ENCODE results near the gene SLU7. TPM values are rescaled to one million over a fixed set of nuclear protein-coding genes. Genes with fewer than 3 reads are reported as not detected.

The SLU7 gene
- total and polyA plus RNA-seq, 10 donors = 32.1 to 114 (median 55.7) TPM

DNA sequence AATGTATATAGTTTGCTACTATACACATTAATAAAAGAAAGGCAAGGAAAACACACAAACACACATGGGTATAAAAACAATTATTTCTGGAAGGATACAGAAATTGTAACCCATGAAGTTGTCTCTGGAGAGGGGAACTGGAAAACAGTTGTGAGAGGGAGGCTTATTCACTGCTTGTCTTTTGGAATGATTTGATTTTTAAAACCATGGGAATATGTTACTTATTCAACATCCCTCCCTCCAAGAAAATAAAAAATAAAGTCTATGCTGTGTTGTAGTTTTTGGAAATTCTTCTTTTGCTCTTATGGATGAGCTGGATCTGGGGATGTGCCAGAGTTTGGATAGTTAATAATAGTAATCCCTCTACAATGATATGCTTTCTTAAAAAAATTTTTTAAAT, 42.5 kb downstream of the SLU7 start:
- peaks cover 0 to 50% (median 0%) of the 10 kb centered on the region in 7 donors for H3K27me3 ChIP-seq (replicated peaks in 1 of 7)
- H3K27ac ChIP-seq = no peak overlapping the region
- intact Hi-C loops (cut with DNase I; ENCODE audit: low total_unique reads) = no loop called here
- DNase-seq = no peak
- no peaks in the 10 kb centered on the region for H3K4me1 ChIP-seq
- H3K9me3 ChIP-seq = no peaks in the 10 kb centered on the region
- H3K36me3 ChIP-seq = no peaks in the 10 kb centered on the region
- H3K4me3 ChIP-seq = no peak overlapping the region
- TF ChIP-seq POLR2A (IDR thresholded peaks at IDR 0.05) = no peak

DNA sequence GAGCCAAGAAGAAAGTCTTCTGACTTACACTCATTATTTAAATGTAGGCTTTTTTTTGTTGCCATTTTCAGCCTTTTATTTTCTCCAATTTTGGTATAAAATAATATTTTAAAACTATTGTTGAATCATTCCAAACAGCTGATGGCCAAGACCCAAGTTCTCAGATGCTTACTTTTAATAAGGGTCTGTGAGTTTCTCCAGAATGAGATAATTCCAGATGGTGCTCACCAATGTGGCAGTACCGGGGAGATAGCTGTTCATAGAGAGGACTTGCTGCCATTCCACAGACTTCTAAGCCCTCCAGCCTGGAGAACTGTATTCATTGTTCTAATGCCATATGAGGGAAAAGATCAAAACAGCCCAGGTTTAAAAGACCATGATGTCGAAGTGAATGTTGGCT, 43.2 kb downstream of the SLU7 start:
- H3K9me3 ChIP-seq = no peaks in the 10 kb centered on the region
- peaks cover 0 to 3% (median under 1%) of the 10 kb centered on the region in 6 donors for H3K4me1 ChIP-seq
- H3K27me3 ChIP-seq (replicated peaks in 1 of 7) = peaks cover 0 to 57% (median 1%) of the 10 kb centered on the region in 7 donors
- no peaks in the 10 kb centered on the region for H3K36me3 ChIP-seq
- DNase-seq = no peak
- intact Hi-C loops (cut with DNase I; ENCODE audit: low total_unique reads) = no loop called here
- no peak overlapping the region for H3K4me3 ChIP-seq
- TF ChIP-seq CTCF (IDR thresholded peaks at IDR 0.05 in 8 of 11, conservative IDR thresholded peaks at IDR 0.05 in 3 of 11) (no peak), POLR2A (IDR thresholded peaks at IDR 0.05) (no peak), POLR2AphosphoS5 (IDR thresholded peaks at IDR 0.05) (no peak)
- H3K27ac ChIP-seq = no peak overlapping the region
- 86 to 97% (median 89%) methylated on average over 2 of the region's 2 CpGs for WGBS, 5 donors

DNA sequence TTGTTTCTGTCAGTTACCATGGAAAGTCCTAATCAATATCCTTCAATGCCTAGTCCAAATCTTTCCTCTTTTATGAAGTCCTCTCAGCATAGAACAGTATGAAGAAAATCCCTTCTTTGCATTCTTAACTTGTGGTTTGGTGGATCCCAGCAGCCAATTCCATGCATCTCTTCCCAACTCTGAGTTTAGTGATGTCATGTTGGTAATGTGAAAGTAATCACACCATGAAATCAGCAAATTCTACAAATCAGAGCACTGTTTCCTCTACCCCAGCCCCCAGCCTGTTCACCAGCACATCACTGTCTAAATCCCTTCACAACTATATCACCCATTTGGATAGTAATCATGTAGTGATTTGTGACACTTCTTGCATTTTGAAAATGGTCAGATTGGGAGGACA, 43.7 kb downstream of the SLU7 start:
- Histone ChIP-seq H3K36me3 (no peaks in the 10 kb centered on the region), H3K4me3 (no peak overlapping the region), H3K4me1 (peaks cover 0 to 8% (median 6%) of the 10 kb centered on the region in 6 donors), H3K27ac (no peak overlapping the region), H3K9me3 (no peaks in the 10 kb centered on the region), H3K27me3 (replicated peaks in 1 of 7) (peaks cover 0 to 62% (median 7%) of the 10 kb centered on the region in 7 donors)
- intact Hi-C loops (cut with DNase I; ENCODE audit: low total_unique reads) = no loop called here
- TF ChIP-seq POLR2AphosphoS5 (IDR thresholded peaks at IDR 0.05) (no peak), CTCF (IDR thresholded peaks at IDR 0.05 in 8 of 11, conservative IDR thresholded peaks at IDR 0.05 in 3 of 11) (no peak), POLR2A (IDR thresholded peaks at IDR 0.05) (no peak)
- DNase-seq = no peak

DNA sequence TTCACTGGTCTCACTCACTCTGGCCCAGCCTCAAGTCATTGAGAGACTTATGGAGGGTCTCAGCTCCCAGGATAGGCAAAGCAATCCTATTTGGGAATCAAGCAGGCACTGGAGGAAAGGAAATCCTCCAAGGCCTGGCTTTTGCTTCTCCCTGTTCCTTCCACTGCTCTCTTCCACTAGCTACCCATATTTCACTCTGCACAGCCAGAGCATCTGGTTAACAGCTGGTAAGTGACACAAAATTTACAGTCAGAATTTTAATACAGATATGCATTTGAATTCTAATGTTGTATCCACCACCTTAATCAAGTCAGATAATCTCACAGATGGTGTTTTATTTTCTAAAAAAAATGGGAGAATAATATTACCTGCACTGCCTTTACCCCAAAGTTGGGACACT, 47.6 kb downstream of the SLU7 start:
- H3K27ac ChIP-seq = no peak overlapping the region
- H3K4me1 ChIP-seq = peaks cover 0 to 16% (median 11%) of the 10 kb centered on the region in 6 donors
- no peaks in the 10 kb centered on the region for H3K36me3 ChIP-seq
- no peak overlapping the region for H3K4me3 ChIP-seq
- intact Hi-C loops (cut with DNase I; ENCODE audit: low total_unique reads) = no loop called here
- DNase-seq = no peak
- peaks cover 0 to 85% (median 23%) of the 10 kb centered on the region in 7 donors for H3K27me3 ChIP-seq (replicated peaks in 1 of 7)
- no peak for TF ChIP-seq POLR2AphosphoS5 (IDR thresholded peaks at IDR 0.05)
- no peak for TF ChIP-seq POLR2A (IDR thresholded peaks at IDR 0.05)
- no peak for TF ChIP-seq CTCF (IDR thresholded peaks at IDR 0.05 in 8 of 11, conservative IDR thresholded peaks at IDR 0.05 in 3 of 11)
- H3K9me3 ChIP-seq = no peaks in the 10 kb centered on the region

- WGBS, 5 donors = 59 to 67% (median 64%) methylated on average over 12 of the region's 12 CpGs
These were observed 48.2 kb downstream of the SLU7 start for GRCh38 chr5:160370713-160371034.

More at GRCh38 chr5:160370713-160371034, 48.2 kb downstream of the SLU7 start:
- H3K9me3 ChIP-seq = no peaks in the 10 kb centered on the region
- TF ChIP-seq POLR2A (IDR thresholded peaks at IDR 0.05) (no peak), POLR2AphosphoS5 (IDR thresholded peaks at IDR 0.05) (no peak), CTCF (IDR thresholded peaks at IDR 0.05 in 8 of 11, conservative IDR thresholded peaks at IDR 0.05 in 3 of 11) (no peak)
- H3K36me3 ChIP-seq = no peaks in the 10 kb centered on the region
- H3K27me3 ChIP-seq (replicated peaks in 1 of 7) = peaks cover 0 to 80% (median 23%) of the 10 kb centered on the region in 7 donors
- H3K4me3 ChIP-seq = peak overlapping the region in 7 of 8 donors; percentile 37 to 72 (median 47)
- peak overlapping the region in 1 of 8 donors; percentile 39 for H3K27ac ChIP-seq
- peaks cover 0 to 16% (median 11%) of the 10 kb centered on the region in 6 donors for H3K4me1 ChIP-seq
- DNase-seq = no peak
- intact Hi-C loops (cut with DNase I; ENCODE audit: low total_unique reads) = no loop called here
